HuH-7 (cell line): ENCODE results near the gene PTPN1.
"Not testable (repeated sequence)": the region's sequence is repeated elsewhere in the genome, so short reads cannot be mapped to it uniquely, and the experiment has no call there.

Experiments used
- DNase-seq: peaks from one replicate; pipeline ENCODE4 v3.0.0; 2011; ENCODE audit warnings: low spot score

PTPN1 gene

DNA sequence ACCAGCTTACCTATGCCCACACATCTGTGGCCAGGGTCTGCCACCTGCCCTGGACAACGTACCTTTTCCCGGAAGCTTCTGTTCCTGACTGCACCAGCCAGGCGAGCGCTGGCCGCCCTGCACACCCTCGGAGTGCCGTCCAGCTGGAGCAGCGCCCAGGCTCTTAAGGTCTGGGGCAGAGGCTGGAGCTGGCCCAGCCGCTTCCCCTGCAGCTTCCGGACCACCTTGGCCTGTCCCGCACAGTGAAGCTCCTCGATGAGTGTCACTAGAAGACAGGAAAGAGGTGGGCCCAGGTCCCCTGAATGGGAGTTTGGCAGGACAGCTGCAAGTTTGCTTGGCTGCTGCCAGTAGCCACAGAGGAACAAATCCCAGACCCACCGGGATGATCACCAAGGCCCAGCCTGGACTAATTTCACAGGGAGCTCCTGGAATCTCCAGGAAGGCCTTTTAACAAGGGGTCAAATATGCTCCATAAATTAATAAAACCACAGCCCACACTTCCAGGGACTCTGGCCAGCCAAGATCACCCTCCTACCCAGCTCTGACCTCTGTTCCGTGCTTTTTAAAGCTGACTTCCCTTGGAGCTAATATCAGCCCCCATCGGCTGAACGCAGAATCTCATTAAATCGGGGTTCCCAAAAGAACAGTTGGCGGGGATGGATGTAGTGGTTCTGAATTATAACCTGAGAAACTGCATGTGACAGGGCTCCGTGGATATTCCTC, 82.3 kb downstream of the PTPN1 start:
- DNase-seq: no peak

DNA sequence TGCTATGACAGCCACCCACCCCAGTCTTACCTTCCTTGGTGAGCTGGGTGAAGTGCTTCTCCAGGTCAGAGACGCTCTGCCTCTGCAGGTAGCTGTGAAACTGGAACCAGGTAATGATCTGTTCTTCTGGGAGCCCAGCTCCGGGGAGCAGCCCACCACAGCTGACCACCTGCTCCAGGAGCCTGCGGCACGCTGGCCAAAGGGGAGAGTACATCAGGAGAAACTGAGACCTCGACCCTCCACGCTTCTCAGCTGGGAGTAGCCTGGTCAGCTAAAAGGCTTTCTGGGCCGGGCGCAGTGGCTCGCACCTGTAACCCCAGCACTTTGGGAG, 82.8 kb downstream of the PTPN1 start:
- no peak for DNase-seq

DNA sequence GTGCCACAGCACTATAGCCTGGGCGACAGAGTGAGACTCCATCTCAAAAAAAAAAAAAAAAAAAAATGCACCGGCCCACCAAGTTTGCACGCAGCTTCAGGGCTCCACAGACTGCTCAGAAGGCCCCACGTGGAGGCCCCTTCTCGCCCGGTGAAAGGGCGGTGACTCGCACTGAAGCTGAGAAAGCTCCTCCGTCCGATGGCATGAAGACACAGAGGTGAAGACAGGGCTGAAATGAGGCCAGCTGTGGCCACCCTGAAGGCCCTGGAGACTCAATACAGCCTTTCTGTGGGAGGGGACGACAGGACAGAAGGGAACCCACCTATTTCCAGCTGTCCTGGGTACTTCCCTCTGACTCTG, 84.0 kb downstream of the PTPN1 start:
- no peak for DNase-seq

DNA sequence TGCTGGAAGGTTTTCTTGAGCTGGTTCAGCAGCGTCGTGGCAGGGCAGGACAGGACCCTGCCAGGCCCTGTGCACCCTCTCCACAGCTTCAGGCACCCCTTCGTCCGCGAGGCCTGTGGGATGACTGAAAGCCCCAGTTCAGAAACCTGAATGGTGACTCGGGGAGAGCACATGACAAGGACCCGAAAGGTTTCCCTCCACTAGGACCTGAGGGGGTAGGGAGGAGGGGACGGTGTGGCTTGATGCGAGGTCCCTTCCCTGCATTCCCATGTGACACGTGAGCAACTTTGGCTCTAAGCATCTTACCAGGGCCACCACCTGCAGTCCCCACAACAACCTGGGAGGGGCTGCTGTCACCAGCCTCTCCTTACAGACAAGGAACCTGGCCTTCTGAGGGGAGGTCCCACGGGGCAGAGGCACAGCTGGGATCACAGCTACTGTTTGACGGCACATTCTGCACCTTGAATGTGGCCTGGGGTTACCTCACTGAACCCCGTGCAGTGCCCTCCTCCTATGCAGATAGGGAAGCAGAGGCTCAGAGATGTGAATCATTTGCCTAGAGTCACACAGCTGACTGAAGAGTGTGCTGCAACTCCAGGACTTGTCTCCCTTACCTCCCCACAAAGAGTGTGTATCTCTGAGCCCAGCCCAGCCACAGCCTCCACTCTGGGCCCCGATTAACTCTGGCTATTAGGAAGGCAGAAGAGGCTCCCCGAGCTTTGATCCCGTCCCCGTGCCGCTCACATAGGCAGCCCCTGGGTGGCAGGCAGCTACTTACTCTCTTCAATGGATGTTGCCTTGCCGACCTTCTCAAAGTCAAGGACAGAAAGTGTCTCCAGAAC, 84.6 kb downstream of the PTPN1 start:
- no peak for DNase-seq

DNA sequence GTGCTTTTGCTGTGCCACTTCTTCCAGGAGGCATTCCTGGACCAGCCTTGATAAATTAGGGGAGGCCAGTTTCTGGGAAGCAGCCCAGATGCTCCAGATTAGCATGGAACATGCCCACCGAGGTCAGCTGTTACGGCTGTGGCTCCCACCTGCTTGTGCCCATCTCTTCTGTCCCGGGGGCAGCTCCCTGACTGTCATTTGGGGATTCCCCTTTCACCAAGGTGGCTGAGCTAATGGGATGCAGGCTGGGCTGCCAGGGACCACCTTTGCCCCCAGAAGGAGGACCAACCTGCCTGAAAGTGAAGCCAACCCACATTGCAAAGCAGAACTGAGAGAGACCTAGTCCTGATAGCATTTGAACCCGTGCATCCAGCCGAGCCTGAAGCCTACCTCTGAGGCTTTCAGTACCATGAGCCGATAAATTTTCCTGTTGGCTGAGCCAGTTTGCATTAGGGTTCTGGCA, 85.3 kb downstream of the PTPN1 start:
- no peak for DNase-seq

DNA sequence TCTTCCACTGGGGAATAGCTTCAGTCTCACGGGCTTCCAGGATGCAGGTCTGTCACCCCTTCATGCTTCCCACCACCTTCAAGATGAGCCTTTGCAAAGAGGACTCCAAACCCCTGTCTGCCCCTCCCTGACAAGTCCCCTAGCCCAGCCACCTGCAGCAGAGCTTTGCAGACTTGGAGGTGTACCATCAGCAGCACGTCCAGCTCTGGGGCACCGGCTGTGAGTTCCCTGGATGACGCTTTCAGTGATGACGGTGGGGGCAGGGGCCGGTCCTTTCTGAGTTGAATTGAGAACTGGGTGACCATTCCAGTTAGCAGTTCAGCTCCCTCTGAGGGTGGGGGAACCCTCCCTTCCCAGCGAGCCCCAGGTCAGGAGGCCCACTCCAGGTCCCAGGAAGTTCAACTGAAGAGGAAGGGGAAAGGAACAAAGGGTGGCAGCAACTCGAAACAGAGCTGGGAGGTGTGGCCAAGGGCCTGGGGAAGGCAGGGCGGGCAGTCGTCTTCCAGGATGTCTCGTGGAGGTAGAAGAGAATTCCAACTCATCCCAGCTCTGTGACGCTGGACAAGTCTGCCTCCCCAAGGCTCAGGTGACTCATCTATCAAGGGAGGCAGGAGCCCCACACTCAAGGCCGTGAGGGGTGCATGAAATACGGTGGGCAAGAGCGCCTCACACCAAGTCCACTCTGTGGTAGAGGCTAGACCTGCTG, 86.0 kb downstream of the PTPN1 start:
- DNase-seq: no peak

DNA sequence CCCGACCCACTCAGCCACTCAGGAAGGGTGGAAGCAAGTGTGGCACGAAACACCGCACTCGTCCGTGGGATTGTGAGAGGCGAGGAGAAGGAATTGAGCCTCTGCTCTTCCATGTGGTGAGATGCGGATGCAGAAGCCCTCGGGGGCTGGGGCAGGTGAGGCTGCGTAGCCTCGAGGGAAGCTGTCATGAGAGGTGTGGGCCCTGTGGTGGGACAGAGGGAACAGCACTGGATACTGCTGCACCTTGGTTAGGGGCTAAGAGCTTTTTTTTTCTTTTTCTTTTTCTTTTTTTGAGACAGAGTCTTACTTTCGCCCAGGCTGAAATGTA, 86.5 kb downstream of the PTPN1 start:
- no peak for DNase-seq

DNA sequence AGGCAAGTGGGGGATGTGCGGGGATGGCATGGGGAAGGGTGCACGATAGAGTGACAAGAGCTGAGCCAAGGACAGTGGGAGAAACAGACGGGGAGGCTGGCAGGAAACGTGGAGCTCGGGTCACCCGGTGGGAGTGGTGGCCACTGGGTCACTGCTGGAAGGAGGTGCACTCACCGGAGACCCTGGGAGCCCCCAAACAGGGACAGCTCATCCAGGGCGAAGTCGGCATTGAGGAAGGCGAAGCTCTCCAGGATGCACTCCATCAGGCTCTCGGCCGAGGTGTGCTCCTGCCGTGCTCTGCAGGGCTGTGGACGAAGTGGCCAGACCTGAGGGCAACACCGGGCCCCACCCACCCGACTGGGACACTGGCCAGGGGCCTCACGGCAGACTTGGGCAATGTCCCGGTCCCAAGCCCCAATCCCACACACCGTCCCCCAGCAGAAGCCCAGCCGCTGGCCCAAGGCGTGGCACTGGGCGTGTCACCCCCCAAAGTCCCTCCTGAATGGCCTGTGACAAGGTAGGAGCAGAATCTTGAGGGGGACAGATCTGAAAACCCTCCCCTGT, 87.3 kb downstream of the PTPN1 start:
- DNase-seq: no peak

DNA sequence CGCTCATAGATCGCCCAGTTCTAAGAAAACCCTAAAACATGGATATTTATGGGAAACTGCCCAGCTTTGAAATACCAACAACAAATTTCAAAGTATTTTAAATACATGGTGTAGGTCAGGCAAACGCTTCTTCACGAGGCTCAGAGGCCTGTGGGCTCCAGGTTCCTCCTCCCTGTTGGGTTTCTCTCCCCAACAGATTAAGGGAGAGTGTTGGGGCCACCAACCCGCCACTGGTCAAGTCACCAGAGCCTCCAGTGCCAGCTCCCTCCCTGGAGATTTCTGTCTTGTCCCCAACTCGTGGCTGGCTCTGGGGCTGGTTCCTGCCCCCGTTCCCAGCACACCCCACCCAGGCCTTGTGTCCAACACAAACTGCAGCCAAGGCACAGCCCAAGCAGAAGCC, 87.9 kb downstream of the PTPN1 start:
- DNase-seq: no peak

DNA sequence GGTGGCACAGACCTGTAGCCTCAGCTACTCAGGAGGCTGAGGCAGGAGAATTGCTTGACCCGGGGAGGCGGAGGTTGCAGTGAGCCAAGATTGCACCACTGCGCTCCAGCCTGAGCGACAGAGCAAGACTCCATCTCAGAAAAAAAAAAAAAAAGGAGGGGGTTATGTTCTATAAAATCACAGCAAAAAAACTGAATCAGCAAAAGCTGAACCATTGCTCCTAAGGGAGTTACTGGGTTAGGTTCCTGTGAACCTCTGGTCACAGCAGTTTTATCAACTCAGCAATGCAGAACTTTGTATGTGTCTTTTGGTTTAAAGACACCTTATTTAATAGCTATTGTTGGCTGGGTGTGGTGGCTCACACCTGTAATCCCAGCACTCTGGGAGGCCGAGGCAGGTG, 88.6 kb downstream of the PTPN1 start:
- not testable (repeated sequence) for DNase-seq

DNA sequence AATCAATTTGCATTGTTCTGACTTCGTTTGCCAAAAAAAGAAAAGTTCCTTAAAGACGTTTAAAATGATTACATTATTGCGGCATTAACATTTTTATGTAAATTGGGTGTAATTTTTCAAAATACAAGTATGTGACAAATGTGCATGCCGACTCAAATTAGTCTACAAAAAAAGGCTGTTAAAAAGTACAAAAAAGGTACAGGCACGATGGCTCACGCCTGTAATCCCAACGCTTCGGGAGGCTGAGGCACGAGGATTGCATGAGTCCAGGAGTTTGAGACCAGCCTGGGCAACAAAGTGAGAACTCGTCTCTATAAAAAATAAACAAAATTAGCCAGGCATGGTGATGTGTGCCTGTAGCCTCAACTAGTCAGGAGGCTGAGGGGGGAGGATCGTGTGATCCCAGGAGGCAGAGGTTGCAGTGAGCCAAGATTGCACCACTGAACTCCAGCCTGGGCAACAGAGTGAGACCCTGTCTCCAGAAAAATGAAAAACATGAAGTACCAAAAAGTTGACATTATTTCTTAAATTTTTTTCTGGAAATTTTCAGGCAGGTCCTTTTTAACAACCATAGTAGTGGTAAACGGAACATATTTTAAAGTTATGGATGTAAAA, 90.2 kb downstream of the PTPN1 start:
- DNase-seq: no peak

DNA sequence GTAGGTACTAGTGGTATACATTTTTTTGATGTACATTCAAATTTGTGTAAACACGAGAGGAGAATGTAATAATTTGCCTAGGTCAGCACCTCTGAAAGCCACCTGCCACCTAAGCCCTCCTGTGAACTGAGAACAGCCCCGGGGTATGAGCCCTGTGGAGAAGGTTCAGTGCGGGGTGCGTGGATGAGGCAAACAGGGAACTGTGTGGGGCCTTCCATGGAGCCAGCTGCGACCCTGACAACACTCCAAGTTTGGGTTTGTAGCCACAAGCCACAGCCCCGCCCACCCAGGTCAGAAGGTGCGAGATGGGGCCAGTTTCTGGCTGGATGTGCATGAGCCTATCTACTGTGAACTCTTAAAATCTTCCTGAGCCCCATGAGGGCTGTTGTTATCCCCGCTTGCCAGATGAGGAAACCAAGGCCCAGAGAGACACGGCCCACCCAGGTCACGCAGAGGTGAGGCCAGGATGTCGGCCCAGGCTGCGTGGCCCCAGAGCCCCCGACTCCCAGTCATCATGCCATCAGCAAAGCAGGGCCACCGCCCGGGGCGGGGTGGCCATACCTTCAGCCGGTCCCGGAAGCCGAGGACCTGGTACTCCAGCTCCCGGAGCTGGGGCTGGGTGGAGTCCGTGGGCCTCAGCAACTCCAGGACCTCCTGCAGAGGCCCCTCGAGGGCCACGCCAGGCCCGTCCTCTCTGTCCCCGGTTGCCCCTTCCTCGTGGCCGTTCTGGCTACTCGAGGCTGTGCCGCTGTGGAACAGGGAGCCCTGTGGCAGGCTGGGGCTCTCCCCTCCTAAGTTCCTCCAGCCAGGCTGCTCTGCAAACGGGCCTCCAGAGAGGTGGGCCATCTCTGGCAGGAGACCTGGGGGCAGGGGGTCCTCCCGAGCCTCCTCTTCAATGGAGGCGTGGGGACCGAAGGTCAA, 91.6 kb downstream of the PTPN1 start:
- no peak for DNase-seq

DNA sequence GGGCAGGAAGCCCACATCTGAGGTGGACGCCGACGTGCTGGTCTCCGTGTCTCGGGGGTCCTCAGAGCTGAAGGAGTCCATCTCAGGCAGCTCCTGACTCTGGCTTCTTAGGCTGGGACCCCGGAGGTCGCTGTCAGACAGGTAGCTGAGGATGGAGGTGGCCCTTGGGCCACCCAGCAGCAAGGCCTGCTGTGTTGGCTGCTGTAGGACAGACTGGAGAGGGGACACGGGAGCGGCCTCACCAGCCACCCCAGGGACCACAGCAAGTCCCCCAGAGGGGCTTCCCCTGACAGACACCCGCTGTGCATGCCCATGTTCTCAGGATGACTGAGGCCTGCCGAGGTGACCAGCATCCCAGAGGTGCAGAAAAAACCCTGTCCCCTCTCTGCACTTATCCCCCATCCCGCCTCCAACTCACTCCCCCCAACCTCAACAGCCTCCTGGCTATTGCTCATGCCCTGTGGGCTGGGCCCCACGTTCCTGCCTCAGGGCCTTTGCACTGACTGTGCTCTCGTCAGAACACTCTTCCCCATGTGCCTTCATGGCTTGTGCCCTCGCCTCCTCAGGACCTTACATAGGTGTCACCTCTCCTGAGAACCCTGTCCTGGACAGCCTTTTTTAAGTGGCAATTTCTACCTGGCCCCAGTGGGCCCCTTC, 92.4 kb downstream of the PTPN1 start:
- DNase-seq: no peak

DNA sequence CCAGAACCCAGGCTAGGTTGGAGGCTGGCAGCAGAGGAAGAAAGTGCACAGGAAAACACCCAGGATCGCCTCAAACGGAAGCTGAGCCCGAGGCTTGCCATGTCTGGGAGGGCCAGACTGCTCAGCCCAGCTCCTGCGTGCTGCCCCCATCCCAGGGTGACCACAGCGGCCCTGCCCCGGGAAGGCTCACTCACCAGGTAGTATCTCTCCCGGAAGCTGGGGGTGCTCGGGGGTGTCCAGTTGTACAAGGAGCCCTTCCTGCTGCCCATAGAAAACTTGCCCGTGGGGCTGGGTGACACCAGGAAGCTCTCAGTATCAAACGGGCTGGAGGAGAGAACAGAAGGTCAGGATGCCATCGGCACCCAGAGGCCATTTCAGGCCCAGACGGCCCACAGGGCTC, 94.3 kb downstream of the PTPN1 start:
- no peak for DNase-seq

DNA sequence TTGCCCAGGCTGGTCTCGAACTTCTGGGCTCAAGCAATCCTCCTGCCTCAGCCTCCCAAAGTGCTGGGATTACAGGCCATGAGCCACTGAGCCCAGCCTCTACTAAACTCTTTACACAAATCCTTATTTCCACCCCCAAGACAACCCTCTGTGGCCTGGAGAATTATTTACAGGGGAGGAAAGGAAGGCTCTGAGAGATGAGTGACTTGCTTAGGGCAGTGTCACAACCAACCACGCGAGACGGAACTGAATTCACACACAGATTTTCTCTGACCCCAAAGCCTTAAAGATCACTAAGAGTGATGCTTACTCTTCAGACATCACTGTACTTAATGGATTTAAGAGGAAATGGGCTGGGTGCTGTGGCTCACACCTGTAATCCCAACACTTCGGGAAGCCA, 95.0 kb downstream of the PTPN1 start:
- no peak for DNase-seq

DNA sequence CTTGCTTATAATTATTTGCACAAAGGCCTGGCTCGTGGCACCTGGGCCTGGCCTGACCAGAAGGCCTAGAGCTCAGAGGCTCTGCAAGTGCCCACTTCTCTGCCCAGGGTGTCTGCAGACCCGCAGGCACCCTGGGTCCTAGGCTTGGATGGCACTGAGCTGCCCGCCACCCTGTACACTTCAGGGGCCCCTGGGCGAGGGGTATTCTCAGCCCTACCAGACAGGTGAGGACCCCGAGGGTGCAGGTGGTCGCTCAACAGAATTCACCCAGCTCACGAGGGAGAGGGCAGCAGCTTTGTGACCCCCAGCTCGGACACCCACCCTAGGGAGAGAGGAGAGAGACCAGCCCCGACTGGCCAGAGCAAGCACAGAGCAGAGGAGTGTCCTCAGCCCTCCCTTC, 97.3 kb downstream of the PTPN1 start:
- no peak for DNase-seq

DNA sequence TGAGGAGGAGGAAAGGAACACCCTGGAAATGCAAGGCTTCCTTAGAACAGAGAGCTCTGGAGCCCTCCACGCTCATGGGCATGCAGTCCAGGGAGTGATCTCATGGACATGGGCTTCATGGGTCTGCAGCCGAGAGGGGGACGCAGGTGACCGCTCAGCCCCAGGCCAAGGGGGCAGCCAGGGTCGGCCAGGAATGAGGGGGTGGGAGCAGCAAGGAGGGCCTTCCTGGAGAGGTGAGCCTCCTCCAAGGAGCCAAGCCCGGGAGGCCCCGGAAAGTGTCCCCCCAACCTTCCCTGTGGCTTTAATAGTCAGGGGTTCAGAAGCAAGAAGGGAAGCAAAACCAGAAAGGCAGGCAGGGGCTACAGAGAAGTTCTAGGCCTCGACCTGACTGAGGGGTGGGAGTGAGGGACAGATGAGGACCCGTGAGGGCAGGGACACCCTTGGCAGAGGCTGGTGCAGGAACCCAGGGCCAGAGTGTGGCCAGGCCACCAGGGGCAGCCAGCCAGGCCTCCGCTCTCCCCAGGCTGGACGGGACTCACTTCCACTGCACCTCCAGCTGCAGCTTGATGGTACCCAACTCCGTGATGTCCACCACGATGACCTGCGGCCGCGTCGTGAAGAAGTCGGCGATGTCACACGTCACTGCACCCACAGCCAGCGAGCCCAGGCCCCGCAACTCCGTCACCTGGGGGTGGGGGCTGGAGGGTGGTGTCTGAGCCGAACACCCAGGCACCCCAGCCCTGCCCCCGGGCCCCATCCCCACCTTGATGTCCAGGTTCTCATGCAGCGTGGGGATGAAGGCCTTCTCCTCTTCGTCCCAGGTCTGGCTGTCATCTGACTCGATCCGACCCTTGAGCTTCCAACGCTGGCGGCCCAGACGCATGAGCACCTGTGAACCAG, 97.9 kb downstream of the PTPN1 start:
- DNase-seq: no peak

DNA sequence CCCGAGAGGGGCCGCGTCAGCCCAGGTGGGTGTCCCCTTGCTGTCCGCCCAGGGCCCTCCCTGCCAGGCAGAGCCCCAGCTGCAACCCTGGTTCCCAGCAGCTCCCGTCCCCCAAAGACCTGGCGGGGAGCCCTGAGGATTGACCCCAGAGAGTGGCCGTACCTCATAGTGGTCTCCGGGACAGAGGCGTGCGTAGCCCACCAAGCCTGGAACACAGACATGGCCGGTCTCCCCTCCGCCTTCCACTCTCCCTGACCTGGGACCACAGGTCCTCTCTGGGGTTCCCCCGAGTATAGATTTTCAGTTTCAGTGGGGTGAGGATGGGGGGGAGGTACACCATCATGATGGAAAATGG, 98.5 kb downstream of the PTPN1 start:
- no peak for DNase-seq

DNA sequence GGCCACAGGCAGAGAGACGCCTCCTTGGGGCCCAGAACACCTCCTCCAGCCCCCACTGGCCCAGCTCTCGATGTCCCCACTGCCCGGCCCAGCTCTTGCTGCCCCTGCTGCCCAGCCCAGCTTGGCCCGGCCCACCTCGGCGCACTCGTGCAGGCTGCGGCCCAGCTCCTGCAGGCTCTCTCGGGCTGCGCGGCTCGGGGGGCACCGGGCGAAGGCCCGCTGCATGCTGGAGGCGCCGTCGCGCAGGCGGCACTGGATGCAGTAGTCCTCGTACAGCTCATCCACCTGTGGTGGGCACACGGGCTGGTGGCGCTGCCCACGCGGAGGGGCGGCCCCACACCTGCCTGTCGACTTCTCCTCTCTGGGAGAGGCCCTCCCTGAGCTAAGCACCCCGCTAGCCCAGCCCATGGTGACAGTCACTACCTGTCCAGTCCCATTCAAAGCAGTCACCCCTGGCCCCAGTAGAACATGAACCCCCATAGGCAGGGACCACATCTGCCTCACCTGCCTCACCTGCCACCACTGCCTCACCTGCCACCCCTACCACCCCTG, 99.3 kb downstream of the PTPN1 start:
- no peak for DNase-seq
